H1 (cell line): Measurements from ENCODE around the gene PKMYT1. TPM values are rescaled to one million over a fixed set of nuclear protein-coding genes. Genes with fewer than 3 reads are reported as not detected.

Experiments
- CTCF ChIA-PET: fragments of 300-600 bp; sonication (Branson Sonifier 250); formaldehyde crosslinking; loops from one replicate; lab custom pipeline; 2021; ENCODE audit not compliant: partially characterized antibody; lab: Charles Lee
- POLR2A ChIA-PET: fragments of 300-600 bp; sonication (Branson Sonifier 250); formaldehyde crosslinking; loops from one replicate; lab custom pipeline; 2021; ENCODE audit warnings: inconsistent platforms; ENCODE audit not compliant: partially characterized antibody; lab: Charles Lee
- DNase-seq, 2 experiments: peaks; one replicate each; pipeline versions ENCODE4 v3.0.0 to v3.0.0-alpha.2; 2010 to 2022; ENCODE audit warnings: low spot score in 2 of 2, low read depth in 1 of 2, mixed read lengths in 1 of 2
- FAIRE-seq: peaks from 2 replicates; lab custom pipeline; 2011; peaks lifted over from hg19 to GRCh38; lab: Jason Lieb, UNC
- H2AFZ ChIP-seq: 2 replicates; pipeline ENCODE4 v1.8.1; 2012; ENCODE audit warnings: low read length, inconsistent platforms
- H2AK5ac ChIP-seq: 2 replicates; pipeline ENCODE4 v1.6.1; 2013; ENCODE audit warnings: low read depth, low read length
- H2BK120ac ChIP-seq: replicated peaks from 2 replicates; pipeline ENCODE3; 2013; ENCODE audit warnings: low read depth, low read length, inconsistent platforms
- H2BK12ac ChIP-seq: 2 replicates; pipeline ENCODE4 v1.6.1; 2013; ENCODE audit warnings: low read depth, low read length
- H2BK15ac ChIP-seq: 2 replicates; pipeline ENCODE4 v1.6.1; 2013; ENCODE audit warnings: low read length
- H2BK20ac ChIP-seq: 2 replicates; pipeline ENCODE4 v1.6.1; 2013; ENCODE audit warnings: low read length
- H2BK5ac ChIP-seq: 2 replicates; pipeline ENCODE4 v1.6.1; 2013; ENCODE audit warnings: low read depth, low read length
- H3K14ac ChIP-seq: 2 replicates; pipeline ENCODE4 v1.6.1; 2013; ENCODE audit warnings: inconsistent platforms; ENCODE audit not compliant: insufficient read length
- H3K18ac ChIP-seq: 2 replicates; pipeline ENCODE4 v1.6.1; 2013; ENCODE audit warnings: low read length; ENCODE audit errors: extremely low read depth
- H3K23ac ChIP-seq: 2 replicates; pipeline ENCODE4 v1.6.1; 2013; ENCODE audit warnings: inconsistent platforms; ENCODE audit not compliant: insufficient read length
- H3K23me2 ChIP-seq: 2 replicates; pipeline ENCODE4 v1.6.1; 2013; ENCODE audit warnings: low read depth, low read length
- H3K27ac ChIP-seq: 2 replicates; pipeline ENCODE4 v1.6.1; 2011; ENCODE audit warnings: low read depth, low read length, inconsistent platforms
- H3K27me3 ChIP-seq, 4 experiments: replicated peaks in 1 of 4; 1 replicate in 1 of 4; 2 replicates in 3 of 4; pipeline versions ENCODE4 v1.6.1 to v1.8.1; 2011 to 2013; ENCODE audit warnings: low read length in 3 of 4, mild to moderate bottlenecking in 3 of 4, inconsistent platforms in 2 of 4, mixed read lengths in 2 of 4, moderate library complexity in 1 of 4; ENCODE audit not compliant: control insufficient read depth in 3 of 4, insufficient read depth in 3 of 4; ENCODE audit errors: extremely low read depth in 1 of 4
- H3K36me3 ChIP-seq, 4 experiments: 2 replicates each; pipeline versions ENCODE4 v1.6.1 to v1.8.1; 2011 to 2013; ENCODE audit warnings: mild to moderate bottlenecking in 4 of 4, low read length in 3 of 4, moderate library complexity in 2 of 4, control low read depth in 1 of 4, inconsistent platforms in 1 of 4; ENCODE audit not compliant: insufficient read depth in 4 of 4, control insufficient read depth in 2 of 4
- H3K4ac ChIP-seq: replicated peaks from 2 replicates; pipeline ENCODE3; 2013; ENCODE audit warnings: low read length, low read depth, mixed read lengths, inconsistent platforms; ENCODE audit not compliant: insufficient read length
- H3K4me1 ChIP-seq, 4 experiments: replicated peaks in 1 of 4; 1 replicate in 1 of 4; 2 replicates in 3 of 4; pipeline versions ENCODE4 v1.6.1 to v1.8.1; 2011 to 2013; ENCODE audit warnings: low read length in 3 of 4, inconsistent platforms in 2 of 4, mixed read lengths in 1 of 4; ENCODE audit not compliant: insufficient read depth in 4 of 4, control insufficient read depth in 3 of 4
- H3K4me2 ChIP-seq, 2 experiments: 2 replicates each; pipeline versions ENCODE4 v1.6.1 to v1.8.1; 2011 to 2013; ENCODE audit warnings: low read depth in 2 of 2, low read length in 2 of 2, control low read depth in 1 of 2, inconsistent platforms in 1 of 2, mild to moderate bottlenecking in 1 of 2; ENCODE audit not compliant: insufficient read depth in 1 of 2
- H3K4me3 ChIP-seq, 4 experiments: fragments of 200-600, 300-600 bp in 1 of 4; sonication (generic), shearing (Covaris generic), sonication (Bioruptor Twin) in 1 of 4; 2 replicates each; pipeline versions ENCODE4 v1.5.1 to v1.8.1; 2011 to 2016; ENCODE audit warnings: low read length in 4 of 4, low read depth in 3 of 4, control low read depth in 2 of 4, inconsistent platforms in 2 of 4, mild to moderate bottlenecking in 2 of 4, mixed read lengths in 1 of 4, moderate library complexity in 1 of 4; ENCODE audit not compliant: insufficient read depth in 2 of 4; ENCODE audit errors: extremely low read depth in 1 of 4
- H3K56ac ChIP-seq: replicated peaks from 2 replicates; pipeline ENCODE3; 2013; ENCODE audit warnings: low read depth, mild to moderate bottlenecking, mixed read lengths, low read length, inconsistent platforms; ENCODE audit not compliant: insufficient read length
- H3K79me1 ChIP-seq: 2 replicates; pipeline ENCODE4 v1.6.1; 2013; ENCODE audit warnings: low read depth, low read length, control low read depth
- H3K79me2 ChIP-seq, 2 experiments: 2 replicates each; pipeline versions ENCODE4 v1.6.1 to v1.8.1; 2012 to 2013; ENCODE audit warnings: low read length in 2 of 2, mild to moderate bottlenecking in 2 of 2, inconsistent platforms in 1 of 2; ENCODE audit not compliant: insufficient read depth in 2 of 2, control insufficient read depth in 1 of 2
- H3K9ac ChIP-seq, 4 experiments: replicated peaks in 1 of 4; 1 replicate in 1 of 4; 2 replicates in 3 of 4; pipeline versions ENCODE4 v1.6.1 to v1.8.1; 2011 to 2013; ENCODE audit warnings: low read depth in 3 of 4, low read length in 3 of 4, control low read depth in 2 of 4, mild to moderate bottlenecking in 2 of 4, moderate library complexity in 2 of 4, inconsistent platforms in 1 of 4; ENCODE audit errors: extremely low read depth in 1 of 4
- H3K9me3 ChIP-seq, 2 experiments: 2 replicates each; pipeline versions ENCODE4 v1.6.1 to v1.8.1; 2012 to 2013; ENCODE audit warnings: mild to moderate bottlenecking in 2 of 2, moderate library complexity in 2 of 2, control low read depth in 1 of 2, inconsistent platforms in 1 of 2, low read depth in 1 of 2, low read length in 1 of 2, mixed read lengths in 1 of 2; ENCODE audit not compliant: insufficient read depth in 2 of 2
- H4K20me1 ChIP-seq, 2 experiments: replicated peaks in 1 of 2; 2 replicates each; pipeline versions ENCODE3 to v1.8.1; 2011 to 2013; ENCODE audit warnings: inconsistent platforms in 2 of 2, low read length in 2 of 2, mild to moderate bottlenecking in 1 of 2; ENCODE audit not compliant: insufficient read depth in 2 of 2, control insufficient read depth in 1 of 2
- H4K5ac ChIP-seq: 2 replicates; pipeline ENCODE4 v1.6.1; 2013; ENCODE audit warnings: low read length, low read depth, mixed read lengths, inconsistent platforms; ENCODE audit not compliant: insufficient read length
- H4K8ac ChIP-seq: 2 replicates; pipeline ENCODE4 v1.8.0; 2013; ENCODE audit warnings: mild to moderate bottlenecking, moderate library complexity, low read length, inconsistent platforms; ENCODE audit not compliant: insufficient read depth; ENCODE audit errors: extremely low read depth
- H4K91ac ChIP-seq: replicated peaks from 2 replicates; pipeline ENCODE3; 2013; ENCODE audit warnings: low read length, mixed read lengths, inconsistent platforms; ENCODE audit not compliant: insufficient read length
- ATF2 ChIP-seq: IDR thresholded peaks from 2 replicates; pipeline ENCODE4 v1.6.1; 2012; ENCODE audit warnings: low read length, inconsistent platforms
- E2F6 ChIP-seq: IDR thresholded peaks from 2 replicates; pipeline ENCODE4 v1.6.1; 2012; ENCODE audit warnings: inconsistent platforms
- EZH2 ChIP-seq: fragments of 200-600 bp; sonication (generic); IDR thresholded peaks from 2 replicates; pipeline ENCODE4 v1.7.1; 2012; ENCODE audit warnings: low read depth, mild to moderate bottlenecking, moderate library complexity, low read length, inconsistent platforms; ENCODE audit not compliant: severe bottlenecking
- KDM1A ChIP-seq: fragments of 200-600, 300-600 bp; sonication (generic); IDR thresholded peaks from 2 replicates; pipeline ENCODE4 v1.7.1; 2016; ENCODE audit warnings: mild to moderate bottlenecking, low read length, borderline replicate concordance
- PHF8 ChIP-seq: fragments of 200-600 bp; sonication (generic); conservative IDR thresholded peaks from 2 replicates; pipeline ENCODE4 v1.7.1; 2012; ENCODE audit warnings: low read depth, mild to moderate bottlenecking, inconsistent platforms, low read length, moderate library complexity
- RBBP5 ChIP-seq: IDR thresholded peaks from 2 replicates; pipeline ENCODE4 v1.7.1; 2012; ENCODE audit warnings: low read depth, mild to moderate bottlenecking, inconsistent platforms, low read length, moderate library complexity, borderline replicate concordance
- YY1 ChIP-seq: IDR thresholded peaks from 2 replicates; pipeline ENCODE4 v1.6.1; 2011; ENCODE audit warnings: low read depth, mild to moderate bottlenecking, low read length
- WGBS, 2 experiments: shearing (Covaris generic) in 1 of 2; methylation state at CpG; one replicate each; pipeline versions ENCODE4 v1.1.6 to v1.1.7; 2013 to 2015; ENCODE audit warnings: low lambda C conversion rate in 2 of 2, mixed read lengths in 2 of 2, inconsistent platforms in 1 of 2, low coverage in 1 of 2, missing lambda C conversion rate in 1 of 2; ENCODE audit not compliant: insufficient replicate concordance in 2 of 2, insufficient coverage in 1 of 2, insufficient read length in 1 of 2; ENCODE audit errors: extremely low coverage in 1 of 2, missing lambda C conversion rate in 1 of 2; 5-methylcytosine and 5-hydroxymethylcytosine counted together
- polyA plus RNA-seq, 7 experiments: library from polyadenylated mRNA; depleted of rRNA in 3 of 7; stranded (reverse) in 5 of 7; unstranded in 2 of 7; fragments of >200 nt in 5 of 7; fragments of 200-250 nt in 2 of 7; gene quantifications; 1 replicate in 5 of 7; 2 replicates in 1 of 7; 4 replicates in 1 of 7; pipeline versions ENCODE4 v1.2.1 to v1.2.3, GENCODE V29; 2011 to 2013; ENCODE audit warnings: missing spikeins in 2 of 7, mixed read lengths in 2 of 7
- total RNA-seq: library from RNA; stranded (reverse); fragmentation: NEBNext Ultra II Directional; extraction: Animal tissue kit (Norgen Biotek cat#: 25700); gene quantifications from 2 replicates; pipeline ENCODE4 v1.2.1, GENCODE V29; 2021

PKMYT1 gene
- total and polyA plus RNA-seq, 2 of the 8 experiments (the other 6 are each of a cell fraction or from before 2014, with no cell fraction given), result 74.7 to 85.2 TPM

- no peak overlapping the region for H3K9ac ChIP-seq
- ChIA-PET POLR2A (no interaction called here), CTCF (interaction anchor here (1.1 to 3.1 kb wide), 3 partner anchors 21 to 727 kb away, joined by 3 to 9 read pairs (median 4); no protein-coding TSS in a partner anchor)
- no peak overlapping the region for H3K4me3 ChIP-seq
- FAIRE-seq, result no peak
- no peak overlapping the region for H2AK5ac ChIP-seq
- no peaks in the 10 kb centered on the region for H4K20me1 ChIP-seq
- H3K18ac ChIP-seq, result no peak overlapping the region
- peaks cover 0 to 13% (median 2%) of the 10 kb centered on the region in 4 experiments; a peak in 2 of 8 replicates for H3K36me3 ChIP-seq
- H2BK120ac ChIP-seq, result no peak overlapping the region
- no peak overlapping the region for H2BK5ac ChIP-seq
- H3K23ac ChIP-seq, result no peak overlapping the region
- no peak overlapping the region for H2AFZ ChIP-seq
- no peak overlapping the region for H4K91ac ChIP-seq
- peaks cover 3% of the 10 kb centered on the region; the same call in 1 of the 2 replicates for H3K79me1 ChIP-seq
- H3K14ac ChIP-seq, result no peak overlapping the region
- H4K5ac ChIP-seq, result no peak overlapping the region
- H2BK20ac ChIP-seq, result no peak overlapping the region
- H3K4me1 ChIP-seq, result peaks cover 0 to 4% (median 0%) of the 10 kb centered on the region in 4 experiments; a peak in 2 of 7 replicates
- no peak overlapping the region for H2BK15ac ChIP-seq
- 96% methylated on average over 21 of the region's 22 CpGs; no CpG with 5 or more reads in 1 of the 2 experiments for WGBS, 2 experiments
- no peak overlapping the region for H3K4ac ChIP-seq
- H3K56ac ChIP-seq, result no peak overlapping the region
- no peaks in the 10 kb centered on the region for H3K27me3 ChIP-seq
- no peak overlapping the region; the same call in 1 of the 2 replicates for H4K8ac ChIP-seq
- H3K4me2 ChIP-seq, result no peak overlapping the region
- H3K27ac ChIP-seq, result no peak overlapping the region
- DNase-seq, result no peak
- H2BK12ac ChIP-seq, result no peak overlapping the region
- H3K9me3 ChIP-seq, result no peaks in the 10 kb centered on the region
- H3K79me2 ChIP-seq, result no peaks in the 10 kb centered on the region
- H3K23me2 ChIP-seq, result no peaks in the 10 kb centered on the region
- TF ChIP-seq PHF8, result no peak
- TF ChIP-seq KDM1A, result no peak
- no peak for TF ChIP-seq YY1
- no peak for TF ChIP-seq E2F6
- TF ChIP-seq EZH2, result no peak
- no peak for TF ChIP-seq RBBP5
- no peak for TF ChIP-seq ATF2
These were observed 46.5 kb downstream of the PKMYT1 start for GRCh38 chr16:2933701-2934100.
